Vagina (tissue), 2 donors: ENCODE measurements around the gene MAP2K5. TPM values are rescaled to one million over a fixed set of nuclear protein-coding genes. Genes with fewer than 3 reads are reported as not detected.

ENCODE experiments used
- DNase-seq, 2 donors: peaks; one replicate each; pipeline ENCODE4 v3.0.0-alpha.2; 2017; ENCODE audit errors: extremely low spot score in 2 of 2
- H3K27ac ChIP-seq: fragments of 200-600 bp; sonication (generic); one replicate; pipeline ENCODE4 v1.5.1; 2019
- H3K27me3 ChIP-seq: fragments of 200-600 bp; sonication (generic); one replicate; pipeline ENCODE4 v1.5.1; 2019
- H3K36me3 ChIP-seq, 2 donors: fragments of 200-600 bp; sonication (generic); one replicate each; pipeline ENCODE4 v1.5.1; 2017 to 2019
- H3K4me1 ChIP-seq: fragments of 200-600 bp; sonication (generic); one replicate; pipeline ENCODE4 v1.5.1; 2019
- H3K4me3 ChIP-seq, 2 donors: fragments of 200-600 bp; sonication (generic); 1 replicate in 1 of 2; 2 replicates in 1 of 2; pipeline ENCODE4 v1.5.1; 2016 to 2019
- H3K9me3 ChIP-seq: fragments of 200-600 bp; sonication (generic); one replicate; pipeline ENCODE4 v1.5.1; 2019
- POLR2A ChIP-seq, 2 donors: fragments of 450-650 bp; IDR thresholded peaks; one replicate each; pipeline ENCODE4 v1.6.1; 2017; ENCODE audit warnings: antibody characterized with exemption in 2 of 2, mild to moderate bottlenecking in 2 of 2, moderate library complexity in 2 of 2
- POLR2AphosphoS5 ChIP-seq, 2 donors: sonication (generic); formaldehyde crosslinking; IDR thresholded peaks; one replicate each; pipeline ENCODE4 v1.9.0; 2017; ENCODE audit warnings: antibody characterized with exemption in 2 of 2, mild to moderate bottlenecking in 2 of 2, low read depth in 1 of 2; ENCODE audit not compliant: insufficient read depth in 1 of 2
- intact Hi-C: fragments of 100-400 bp; cut with DNase I; formaldehyde crosslinking; loops from one replicate; pipeline ENCODE4 v1.15.1; 2023
- total RNA-seq: library from RNA; depleted of rRNA; stranded (reverse); fragments of >200 nt; gene quantifications from one replicate; pipeline ENCODE4 v1.2.3, GENCODE V29; 2016
- TF ChIP-seq, protein P1 (sequence below), 3 experiments: fragments of 450-650 bp in 2 of 3; fragments of 200-600 bp in 1 of 3; sonication (generic) in 1 of 3; IDR thresholded peaks; one replicate each; pipeline ENCODE4 v1.5.1; 2017 to 2019; ENCODE audit warnings: antibody characterized with exemption in 3 of 3, mild to moderate bottlenecking in 2 of 3, moderate library complexity in 2 of 3

Gene MAP2K5
- total RNA-seq, 1 donor from 2014 or later = 13.5 TPM

DNA sequence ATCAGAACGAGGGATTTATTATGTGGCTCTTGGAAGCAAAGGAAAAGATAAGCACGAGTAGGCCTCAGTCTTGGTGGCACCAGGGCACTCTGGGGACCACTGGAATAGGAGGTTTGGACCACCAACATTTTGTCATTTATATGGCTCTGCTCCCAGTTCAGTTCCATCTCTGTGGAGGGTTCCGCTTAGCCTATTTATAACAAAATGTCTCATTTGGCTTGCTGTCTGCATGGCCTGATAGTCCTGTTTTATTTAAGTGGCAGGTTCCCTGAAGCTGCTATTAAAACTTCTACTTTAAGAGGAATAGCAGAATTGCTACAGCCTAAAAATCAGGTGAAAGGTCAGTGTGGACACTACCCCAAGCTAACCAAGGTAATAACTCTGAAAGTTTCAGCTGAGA lies 27.2 kb downstream of the MAP2K5 start:
- no peak overlapping the region for H3K4me3 ChIP-seq
- no peaks in the 10 kb centered on the region for H3K36me3 ChIP-seq
- no peak for TF ChIP-seq POLR2AphosphoS5 (IDR thresholded peaks at IDR 0.05; ENCODE audit: insufficient read depth in 1 of 2, low read depth in 1 of 2)
- no peak for TF ChIP-seq POLR2A (IDR thresholded peaks at IDR 0.05)
- TF ChIP-seq, protein P1, sequence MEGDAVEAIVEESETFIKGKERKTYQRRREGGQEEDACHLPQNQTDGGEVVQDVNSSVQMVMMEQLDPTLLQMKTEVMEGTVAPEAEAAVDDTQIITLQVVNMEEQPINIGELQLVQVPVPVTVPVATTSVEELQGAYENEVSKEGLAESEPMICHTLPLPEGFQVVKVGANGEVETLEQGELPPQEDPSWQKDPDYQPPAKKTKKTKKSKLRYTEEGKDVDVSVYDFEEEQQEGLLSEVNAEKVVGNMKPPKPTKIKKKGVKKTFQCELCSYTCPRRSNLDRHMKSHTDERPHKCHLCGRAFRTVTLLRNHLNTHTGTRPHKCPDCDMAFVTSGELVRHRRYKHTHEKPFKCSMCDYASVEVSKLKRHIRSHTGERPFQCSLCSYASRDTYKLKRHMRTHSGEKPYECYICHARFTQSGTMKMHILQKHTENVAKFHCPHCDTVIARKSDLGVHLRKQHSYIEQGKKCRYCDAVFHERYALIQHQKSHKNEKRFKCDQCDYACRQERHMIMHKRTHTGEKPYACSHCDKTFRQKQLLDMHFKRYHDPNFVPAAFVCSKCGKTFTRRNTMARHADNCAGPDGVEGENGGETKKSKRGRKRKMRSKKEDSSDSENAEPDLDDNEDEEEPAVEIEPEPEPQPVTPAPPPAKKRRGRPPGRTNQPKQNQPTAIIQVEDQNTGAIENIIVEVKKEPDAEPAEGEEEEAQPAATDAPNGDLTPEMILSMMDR (IDR thresholded peaks at IDR 0.05) = no peak
- no peaks in the 10 kb centered on the region for H3K9me3 ChIP-seq
- no peaks in the 10 kb centered on the region for H3K27me3 ChIP-seq
- H3K4me1 ChIP-seq = no peaks in the 10 kb centered on the region
- intact Hi-C loops = no loop called here
- H3K27ac ChIP-seq = no peak overlapping the region
- DNase-seq = no peak

DNA sequence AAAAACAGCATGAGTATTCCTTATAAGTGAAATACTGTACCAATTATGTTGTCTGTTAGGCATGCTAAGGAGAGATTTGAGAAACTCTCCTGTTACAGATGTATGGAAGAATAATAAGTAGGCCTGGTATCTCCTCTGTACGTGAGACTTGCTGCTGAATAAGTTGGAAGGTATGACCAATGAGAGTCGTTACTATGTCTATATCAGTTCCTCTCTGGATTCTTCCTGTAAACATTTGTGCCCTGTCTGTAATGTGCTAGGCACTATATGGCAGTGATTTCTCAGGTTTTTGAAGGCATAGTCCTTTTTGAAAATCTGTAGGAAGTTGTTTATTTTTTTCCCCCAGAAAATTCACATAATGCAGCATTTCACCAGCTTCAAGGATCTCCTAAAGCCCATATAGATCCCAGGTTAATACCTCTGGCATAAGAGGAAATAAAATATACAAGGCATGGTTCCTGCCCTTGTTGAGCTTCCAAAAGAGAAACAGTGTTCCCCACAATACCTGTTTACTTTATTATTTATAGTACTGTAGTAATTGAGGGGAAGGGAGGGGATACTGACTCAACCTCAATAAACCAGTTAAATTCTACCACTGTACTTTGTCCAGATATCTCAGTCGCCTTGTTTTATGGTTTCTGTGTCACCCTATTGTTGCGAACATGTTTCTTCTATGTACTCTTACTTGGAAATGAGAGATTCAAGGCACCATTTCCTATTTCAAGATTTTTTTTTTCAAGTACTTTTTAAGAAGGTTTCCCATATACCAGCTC lies 28.6 kb downstream of the MAP2K5 start:
- Histone ChIP-seq H3K4me1 (no peaks in the 10 kb centered on the region), H3K27ac (no peak overlapping the region), H3K36me3 (no peaks in the 10 kb centered on the region), H3K4me3 (no peak overlapping the region), H3K27me3 (no peaks in the 10 kb centered on the region), H3K9me3 (no peaks in the 10 kb centered on the region)
- DNase-seq = no peak
- intact Hi-C loops = no loop called here
- TF ChIP-seq POLR2AphosphoS5 (IDR thresholded peaks at IDR 0.05; ENCODE audit: insufficient read depth in 1 of 2, low read depth in 1 of 2) (no peak), POLR2A (IDR thresholded peaks at IDR 0.05) (no peak)
- TF ChIP-seq, protein P1 (IDR thresholded peaks at IDR 0.05) = no peak

DNA sequence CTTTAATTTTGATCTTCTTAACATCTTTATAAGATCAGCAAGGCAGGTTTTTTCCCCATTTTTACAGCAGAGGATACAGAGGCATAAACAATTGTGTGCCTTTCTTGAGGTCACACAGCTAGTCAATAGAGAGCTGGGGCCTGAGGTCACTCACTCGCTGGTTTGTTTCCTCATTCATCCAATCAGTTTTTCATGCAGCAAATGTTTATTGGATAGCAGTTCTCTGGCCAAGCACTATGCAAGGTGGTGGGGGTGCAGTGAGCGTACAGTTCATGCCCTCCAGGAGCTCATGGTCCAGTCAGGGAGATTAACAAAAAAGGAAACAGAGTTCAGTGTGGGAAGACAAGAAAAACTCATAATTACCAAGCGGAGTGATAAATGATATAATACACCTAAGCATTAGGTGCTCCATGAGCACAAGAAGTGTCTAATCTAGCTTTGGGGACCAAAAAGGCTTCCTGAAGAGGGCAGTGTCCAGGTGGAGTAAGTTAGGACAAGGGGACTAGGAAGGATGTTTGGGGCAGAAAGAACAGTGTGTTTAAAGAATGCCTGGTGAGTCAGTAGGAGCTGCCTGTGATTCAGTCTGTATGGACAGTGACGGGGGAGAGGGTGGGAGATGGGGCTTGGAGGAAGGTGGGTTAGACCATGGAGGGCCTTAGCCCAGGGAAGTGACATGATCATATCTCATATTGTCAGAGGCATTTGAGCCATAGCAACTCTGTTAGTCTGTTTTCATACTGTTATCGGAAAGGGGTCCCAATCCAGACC lies 29.3 kb downstream of the MAP2K5 start:
- DNase-seq = no peak
- Histone ChIP-seq H3K27me3 (no peaks in the 10 kb centered on the region), H3K27ac (no peak overlapping the region), H3K9me3 (no peaks in the 10 kb centered on the region), H3K36me3 (no peaks in the 10 kb centered on the region), H3K4me3 (no peak overlapping the region), H3K4me1 (no peaks in the 10 kb centered on the region)
- TF ChIP-seq POLR2AphosphoS5 (IDR thresholded peaks at IDR 0.05; ENCODE audit: insufficient read depth in 1 of 2, low read depth in 1 of 2) (no peak), POLR2A (IDR thresholded peaks at IDR 0.05) (no peak)
- TF ChIP-seq, protein P1 (IDR thresholded peaks at IDR 0.05) = no peak
- intact Hi-C loops = no loop called here

DNA sequence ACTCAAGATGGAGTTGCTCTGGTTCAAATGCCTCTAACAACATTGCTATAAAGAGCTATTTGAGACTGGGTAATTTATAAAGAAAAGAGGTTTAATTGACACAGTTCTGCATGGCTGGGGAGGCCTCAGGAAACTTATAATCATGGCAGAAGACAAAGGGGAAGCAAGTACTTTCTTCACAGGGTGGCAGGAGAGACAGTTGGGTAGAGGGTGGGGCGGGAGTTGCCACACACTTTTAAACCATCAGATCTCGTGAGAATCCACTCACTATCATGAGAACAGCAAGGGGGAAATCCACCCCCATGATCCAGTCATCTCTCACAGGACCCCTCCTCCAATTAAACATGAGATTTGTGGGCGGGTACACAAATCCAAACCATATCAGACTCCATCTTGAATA lies 30.7 kb downstream of the MAP2K5 start:
- H3K27ac ChIP-seq = no peak overlapping the region
- no peak for TF ChIP-seq POLR2A (IDR thresholded peaks at IDR 0.05)
- TF ChIP-seq, protein P1 (IDR thresholded peaks at IDR 0.05) = no peak
- no peak for TF ChIP-seq POLR2AphosphoS5 (IDR thresholded peaks at IDR 0.05; ENCODE audit: insufficient read depth in 1 of 2, low read depth in 1 of 2)
- no peaks in the 10 kb centered on the region for H3K27me3 ChIP-seq
- H3K9me3 ChIP-seq = no peaks in the 10 kb centered on the region
- DNase-seq = no peak
- no peaks in the 10 kb centered on the region for H3K4me1 ChIP-seq
- no peak overlapping the region for H3K4me3 ChIP-seq
- intact Hi-C loops = no loop called here
- H3K36me3 ChIP-seq = no peaks in the 10 kb centered on the region
